Ammon's horn (tissue), 1 donor: ENCODE data around the gene CDC42EP4.
"Not testable (repeated sequence)": the region's sequence is repeated elsewhere in the genome, so short reads cannot be mapped to it uniquely, and the experiment has no call there.

Experiments
- DNase-seq: peaks from one replicate; pipeline ENCODE4 v3.0.0-alpha.2; 2016; ENCODE audit warnings: low spot score

Gene CDC42EP4

GRCh38 chr17:73342541-73343167, 30.9 kb upstream of the CDC42EP4 start:
- DNase-seq = no peak

- DNase-seq = peak; percentile 98
These were observed 30.3 kb upstream of the CDC42EP4 start for GRCh38 chr17:73342050-73342522.

- DNase-seq = no peak
These were observed 29.7 kb upstream of the CDC42EP4 start for GRCh38 chr17:73341350-73342049.

GRCh38 chr17:73340093-73340596, 28.3 kb upstream of the CDC42EP4 start:
- DNase-seq = no peak

- DNase-seq = no peak
These were observed 26.9 kb upstream of the CDC42EP4 start for GRCh38 chr17:73338566-73339197.

- DNase-seq = peak; percentile 45
These were observed 26.3 kb upstream of the CDC42EP4 start for GRCh38 chr17:73338050-73338521.

GRCh38 chr17:73337330-73337710, 25.5 kb upstream of the CDC42EP4 start:
- DNase-seq = no peak

GRCh38 chr17:73336408-73337329, 24.9 kb upstream of the CDC42EP4 start:
- no peak for DNase-seq

GRCh38 chr17:73335591-73336407, 24.0 kb upstream of the CDC42EP4 start:
- DNase-seq = no peak

- DNase-seq = no peak
These were observed 23.1 kb upstream of the CDC42EP4 start for GRCh38 chr17:73334771-73335513.

GRCh38 chr17:73333445-73333844, 21.6 kb upstream of the CDC42EP4 start:
- not testable (repeated sequence) for DNase-seq

GRCh38 chr17:73331060-73331459, 19.3 kb upstream of the CDC42EP4 start:
- DNase-seq = no peak

- DNase-seq = no peak
These were observed 15.9 kb upstream of the CDC42EP4 start for GRCh38 chr17:73327676-73328075.

GRCh38 chr17:73325527-73325842, 13.7 kb upstream of the CDC42EP4 start:
- no peak for DNase-seq

GRCh38 chr17:73324711-73325526, 13.1 kb upstream of the CDC42EP4 start:
- DNase-seq = no peak

GRCh38 chr17:73324160-73324475, 12.3 kb upstream of the CDC42EP4 start:
- DNase-seq = no peak

GRCh38 chr17:73323409-73324159, 11.8 kb upstream of the CDC42EP4 start:
- DNase-seq = no peak

GRCh38 chr17:73320601-73321264, 8.9 kb upstream of the CDC42EP4 start:
- DNase-seq = no peak
